Suprapubic skin (tissue), 3 donors: Measurements from ENCODE around the gene RNF220.

ENCODE experiments used
- CTCF ChIP-seq, 2 donors: fragments of 200-600 bp in 1 of 2; fragments of 450-650 bp in 1 of 2; sonication (generic) in 1 of 2; IDR thresholded peaks; one replicate each; pipeline ENCODE4 v1.5.1; 2016 to 2019; ENCODE audit warnings: antibody characterized with exemption in 2 of 2, mild to moderate bottlenecking in 1 of 2, moderate library complexity in 1 of 2
- EP300 ChIP-seq: sonication (generic); formaldehyde crosslinking; IDR thresholded peaks from one replicate; pipeline ENCODE4 v1.6.1; 2017; ENCODE audit warnings: antibody characterized with exemption
- POLR2A ChIP-seq, 2 donors: fragments of 450-650 bp; IDR thresholded peaks; one replicate each; pipeline ENCODE4 v1.6.1; 2017; ENCODE audit warnings: antibody characterized with exemption in 2 of 2, mild to moderate bottlenecking in 2 of 2, moderate library complexity in 2 of 2

GRCh38 chr1:44433209-44433608 lies 28.2 kb downstream of the RNF220 start:
- TF ChIP-seq POLR2A (IDR thresholded peaks at IDR 0.05) (no peak), CTCF (IDR thresholded peaks at IDR 0.05) (no peak), EP300 (no peak)
